Muscle layer of colon (tissue), 2 donors: ENCODE measurements around the gene SMCO3.
A peak's percentile ranks its signal among the peaks of the same experiment; 100 is the strongest.

Experiments used
- H3K27ac ChIP-seq: one replicate; pipeline ENCODE4 v1.7.0; 2013; ENCODE audit warnings: low read depth, mild to moderate bottlenecking, low read length, moderate library complexity
- H3K27me3 ChIP-seq, 2 donors: one replicate each; pipeline ENCODE4 v1.7.0; 2013; ENCODE audit warnings: low read length in 2 of 2, mild to moderate bottlenecking in 2 of 2; ENCODE audit not compliant: insufficient read depth in 2 of 2, control insufficient read depth in 1 of 2
- H3K36me3 ChIP-seq: one replicate; pipeline ENCODE4 v1.7.0; 2013; ENCODE audit warnings: mild to moderate bottlenecking, low read length; ENCODE audit not compliant: insufficient read depth
- H3K4me1 ChIP-seq: one replicate; pipeline ENCODE4 v1.7.0; 2013; ENCODE audit warnings: mild to moderate bottlenecking, low read length; ENCODE audit not compliant: insufficient read depth
- H3K4me3 ChIP-seq, 2 donors: one replicate each; pipeline ENCODE4 v1.7.0; 2013; ENCODE audit warnings: low read length in 2 of 2, low read depth in 1 of 2, mild to moderate bottlenecking in 1 of 2, moderate library complexity in 1 of 2
- H3K9ac ChIP-seq: one replicate; pipeline ENCODE4 v1.7.0; 2013; ENCODE audit warnings: low read length
- H3K9me3 ChIP-seq: one replicate; pipeline ENCODE4 v1.7.0; 2013; ENCODE audit warnings: mild to moderate bottlenecking, low read length
- donor health status: abdominal sarcoma.
- donor health status: Adenocarcinoma of cecum.

The SMCO3 gene

DNA sequence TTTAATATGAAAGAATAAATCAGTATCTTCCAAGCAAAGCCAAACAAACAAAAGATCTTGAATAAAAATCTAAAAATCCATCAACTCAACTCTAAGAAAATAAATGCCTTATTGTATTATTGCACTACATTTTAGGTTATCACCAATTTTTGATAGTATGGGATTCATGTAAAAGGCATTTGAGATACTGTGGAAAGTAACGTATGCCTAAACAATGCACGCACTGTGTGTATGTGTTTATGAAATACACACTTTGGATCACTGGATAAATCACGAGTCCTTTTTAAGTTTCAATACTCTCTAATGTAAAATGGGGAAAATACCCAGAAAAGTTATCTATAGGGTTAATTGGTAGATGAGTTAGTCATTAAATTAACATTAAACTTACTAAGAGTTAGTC is 28.4 kb downstream of the SMCO3 start:
- Histone ChIP-seq H3K4me3 (no peak overlapping the region), H3K36me3 (peaks cover 44% of the 10 kb centered on the region), H3K4me1 (no peaks in the 10 kb centered on the region), H3K9me3 (no peaks in the 10 kb centered on the region), H3K9ac (no peak overlapping the region), H3K27me3 (no peaks in the 10 kb centered on the region), H3K27ac (no peak overlapping the region)

DNA sequence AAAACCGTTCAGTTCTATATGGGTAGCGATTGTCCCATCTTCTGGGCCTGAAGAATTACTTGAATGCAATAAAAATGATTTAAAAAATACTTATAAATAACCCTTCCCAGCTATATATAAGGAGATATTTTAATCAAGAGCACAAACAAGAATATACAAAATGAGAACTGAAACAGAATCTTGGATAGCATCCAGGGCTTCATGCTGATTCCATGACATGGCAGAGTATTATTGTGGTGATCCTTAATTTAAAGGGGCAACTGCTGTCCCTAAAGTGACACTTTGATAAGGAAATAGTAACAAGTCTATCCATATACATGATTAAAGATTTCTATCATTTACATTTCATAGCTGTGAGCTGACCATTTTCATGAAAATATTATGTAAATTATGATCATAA is 29.5 kb downstream of the SMCO3 start:
- H3K36me3 ChIP-seq = peaks cover 33% of the 10 kb centered on the region
- no peaks in the 10 kb centered on the region for H3K9me3 ChIP-seq
- H3K27ac ChIP-seq = no peak overlapping the region
- no peak overlapping the region for H3K4me3 ChIP-seq
- no peak overlapping the region for H3K9ac ChIP-seq
- H3K4me1 ChIP-seq = no peaks in the 10 kb centered on the region
- no peaks in the 10 kb centered on the region for H3K27me3 ChIP-seq

- H3K9me3 ChIP-seq = no peaks in the 10 kb centered on the region
- no peak overlapping the region for H3K9ac ChIP-seq
- no peak overlapping the region for H3K27ac ChIP-seq
- H3K4me3 ChIP-seq = no peak overlapping the region
- H3K36me3 ChIP-seq = peaks cover 18% of the 10 kb centered on the region
- no peaks in the 10 kb centered on the region for H3K4me1 ChIP-seq
- no peaks in the 10 kb centered on the region for H3K27me3 ChIP-seq
These were observed 31.2 kb downstream of the SMCO3 start for GRCh38 chr12:14782756-14783155.

DNA sequence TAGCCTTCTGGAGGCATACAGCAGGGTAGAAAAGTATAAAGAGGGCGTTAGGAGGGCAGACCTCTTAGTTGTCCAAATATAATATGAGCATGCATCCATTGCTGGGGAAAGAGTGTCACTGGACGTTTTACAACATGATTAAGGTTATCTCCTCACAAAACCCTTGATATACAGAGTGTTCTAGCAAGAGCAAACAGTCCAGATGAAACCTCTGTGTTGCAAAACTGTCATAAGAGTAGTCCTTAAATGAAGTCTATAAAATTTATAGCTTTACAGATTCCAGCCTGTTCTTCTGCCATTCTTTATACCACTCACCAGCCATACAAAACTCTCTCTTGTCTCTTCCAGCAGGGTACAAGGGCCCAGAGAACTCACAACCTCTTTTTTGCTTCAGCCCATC is 32.4 kb downstream of the SMCO3 start:
- Histone ChIP-seq H3K4me3 (no peak overlapping the region), H3K9ac (no peak overlapping the region), H3K36me3 (peaks cover 6% of the 10 kb centered on the region), H3K27me3 (no peaks in the 10 kb centered on the region), H3K9me3 (no peaks in the 10 kb centered on the region), H3K4me1 (peaks cover 4% of the 10 kb centered on the region), H3K27ac (no peak overlapping the region)

DNA sequence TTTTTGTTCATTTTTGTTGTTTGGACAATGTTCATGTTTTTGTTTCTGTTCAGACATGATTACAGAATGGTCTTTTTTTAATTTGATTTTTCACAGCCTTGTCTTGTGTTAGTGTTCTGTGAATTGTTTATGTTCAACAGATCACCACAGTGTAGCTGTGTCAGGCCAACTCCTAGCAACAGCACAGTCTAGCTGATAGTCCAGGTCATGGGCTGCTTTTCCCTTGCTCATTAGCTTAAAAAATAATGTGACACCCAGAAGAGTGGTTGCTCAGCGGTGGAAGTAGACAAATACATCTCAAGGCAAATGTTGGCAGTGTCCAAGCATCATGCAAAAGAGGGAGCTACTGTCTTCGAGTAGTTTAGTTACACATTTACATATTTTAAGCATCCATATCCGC is 33.1 kb downstream of the SMCO3 start:
- no peak overlapping the region for H3K4me3 ChIP-seq
- H3K9me3 ChIP-seq = no peaks in the 10 kb centered on the region
- H3K27ac ChIP-seq = no peak overlapping the region
- H3K4me1 ChIP-seq = peaks cover 11% of the 10 kb centered on the region
- no peaks in the 10 kb centered on the region for H3K27me3 ChIP-seq
- peaks cover 4% of the 10 kb centered on the region for H3K36me3 ChIP-seq
- H3K9ac ChIP-seq = no peak overlapping the region

DNA sequence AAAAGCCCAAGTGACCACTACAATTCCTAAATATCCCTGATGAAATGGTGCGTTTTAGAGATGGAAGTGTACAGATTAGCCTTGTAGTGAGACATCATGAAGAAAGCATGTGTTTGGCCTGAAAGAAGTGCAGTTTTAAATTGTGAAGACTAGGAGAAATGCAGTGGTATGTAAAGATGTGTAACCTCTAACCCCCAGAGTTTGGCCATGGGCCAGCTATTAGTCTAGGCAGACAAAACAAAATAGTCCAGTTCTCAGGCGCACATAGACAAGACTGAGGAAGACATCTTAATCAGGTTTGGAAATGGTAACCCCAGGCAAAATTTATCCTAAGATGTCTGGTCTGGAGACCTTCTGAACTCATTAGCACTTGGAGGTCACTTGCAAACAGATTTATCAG is 34.1 kb downstream of the SMCO3 start:
- Histone ChIP-seq H3K4me1 (peaks cover 16% of the 10 kb centered on the region), H3K36me3 (no peaks in the 10 kb centered on the region), H3K9ac (no peak overlapping the region), H3K9me3 (no peaks in the 10 kb centered on the region), H3K4me3 (no peak overlapping the region), H3K27ac (no peak overlapping the region), H3K27me3 (no peaks in the 10 kb centered on the region)

DNA sequence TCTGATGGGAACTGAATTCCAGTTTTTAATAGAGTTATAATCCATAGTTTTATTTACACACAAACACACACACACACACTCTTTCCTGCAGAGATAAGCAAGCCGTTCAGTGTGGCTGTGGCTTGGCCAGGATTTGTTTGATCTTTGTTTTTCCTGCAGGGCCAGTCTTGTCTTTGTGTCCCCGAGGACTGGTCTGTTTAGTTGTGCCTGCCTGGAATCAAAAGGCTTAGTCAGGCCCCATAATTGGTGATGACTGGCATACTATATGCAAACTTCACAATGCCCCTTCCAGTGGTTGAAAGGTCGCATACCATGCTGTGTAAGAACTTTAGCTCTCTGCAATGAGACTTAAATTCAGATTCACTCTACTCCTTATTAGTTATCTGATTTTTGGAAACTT is 36.7 kb downstream of the SMCO3 start:
- Histone ChIP-seq H3K4me3 (no peak overlapping the region), H3K27ac (no peak overlapping the region), H3K36me3 (no peaks in the 10 kb centered on the region), H3K9me3 (no peaks in the 10 kb centered on the region), H3K27me3 (no peaks in the 10 kb centered on the region), H3K4me1 (peaks cover 16% of the 10 kb centered on the region), H3K9ac (no peak overlapping the region)

- no peak overlapping the region for H3K4me3 ChIP-seq
- no peak overlapping the region for H3K9ac ChIP-seq
- no peaks in the 10 kb centered on the region for H3K36me3 ChIP-seq
- H3K27ac ChIP-seq = no peak overlapping the region
- peaks cover 20% of the 10 kb centered on the region for H3K4me1 ChIP-seq
- no peaks in the 10 kb centered on the region for H3K27me3 ChIP-seq
- no peaks in the 10 kb centered on the region for H3K9me3 ChIP-seq
These were observed 37.6 kb downstream of the SMCO3 start for GRCh38 chr12:14776236-14776961.

DNA sequence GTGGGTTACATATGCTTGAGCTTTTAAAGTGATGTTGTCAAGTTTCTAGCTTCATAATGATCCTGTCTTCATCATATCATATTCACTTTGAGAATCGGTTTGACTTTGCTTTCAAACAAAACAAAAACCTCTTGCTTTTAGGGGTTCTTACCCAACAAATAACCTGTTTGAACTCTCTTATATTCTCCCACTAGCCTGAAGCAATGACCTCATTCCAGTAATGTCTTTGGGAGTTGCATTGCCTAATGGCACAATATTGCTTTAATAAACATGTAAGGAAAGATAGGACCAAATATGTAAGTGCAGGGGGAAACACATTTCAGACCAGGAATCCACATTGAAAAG is 38.4 kb downstream of the SMCO3 start:
- Histone ChIP-seq H3K9me3 (no peaks in the 10 kb centered on the region), H3K4me1 (peaks cover 20% of the 10 kb centered on the region), H3K27me3 (no peaks in the 10 kb centered on the region), H3K9ac (peak overlapping the region; percentile 86), H3K27ac (peak overlapping the region; percentile 93), H3K4me3 (peak overlapping the region; percentile 85 to 92), H3K36me3 (no peaks in the 10 kb centered on the region)

GRCh38 chr12:14774906-14775635 is 38.9 kb downstream of the SMCO3 start:
- Histone ChIP-seq H3K4me1 (peaks cover 20% of the 10 kb centered on the region), H3K9ac (peak overlapping the region; percentile 86), H3K36me3 (no peaks in the 10 kb centered on the region), H3K9me3 (no peaks in the 10 kb centered on the region), H3K27me3 (no peaks in the 10 kb centered on the region), H3K27ac (peak overlapping the region; percentile 93), H3K4me3 (peak overlapping the region; percentile 85 to 92)

DNA sequence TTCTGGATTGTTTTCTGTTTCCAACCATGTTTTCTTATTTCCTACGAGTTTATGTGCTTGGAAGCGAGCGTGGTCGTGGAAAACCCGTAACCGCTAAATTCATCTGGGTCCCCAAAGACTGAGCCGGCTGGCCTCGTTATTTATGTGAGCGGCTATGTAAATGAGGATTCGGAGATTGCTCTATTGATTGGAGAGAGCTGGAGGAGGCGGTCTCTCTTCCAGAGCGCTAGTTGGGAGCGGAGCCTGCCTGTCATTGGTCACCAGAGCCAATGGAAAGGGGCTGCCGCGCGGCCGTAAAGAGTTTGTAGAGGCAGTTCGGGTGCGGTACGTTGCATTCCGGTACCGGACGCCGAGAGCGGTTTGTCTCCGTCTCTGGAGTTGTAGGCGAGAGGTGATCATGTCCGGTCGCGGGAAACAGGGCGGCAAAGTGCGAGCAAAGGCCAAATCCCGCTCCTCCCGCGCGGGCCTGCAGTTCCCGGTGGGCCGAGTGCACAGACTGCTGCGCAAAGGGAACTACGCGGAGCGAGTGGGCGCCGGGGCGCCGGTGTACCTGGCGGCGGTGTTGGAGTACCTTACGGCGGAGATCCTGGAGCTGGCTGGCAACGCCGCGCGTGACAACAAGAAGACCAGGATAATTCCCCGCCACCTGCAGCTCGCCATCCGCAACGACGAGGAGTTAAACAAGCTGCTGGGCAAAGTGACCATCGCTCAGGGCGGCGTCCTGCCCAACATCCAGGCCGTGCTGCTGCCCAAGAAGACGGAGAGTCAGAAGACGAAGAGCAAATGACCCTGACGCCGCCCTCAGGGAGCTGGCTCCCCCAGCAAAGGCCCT is 39.7 kb downstream of the SMCO3 start:
- no peaks in the 10 kb centered on the region for H3K36me3 ChIP-seq
- H3K27me3 ChIP-seq = no peaks in the 10 kb centered on the region
- H3K4me1 ChIP-seq = peaks cover 21% of the 10 kb centered on the region
- H3K27ac ChIP-seq = peak overlapping the region; percentile 93
- H3K9ac ChIP-seq = peak overlapping the region; percentile 86
- peak overlapping the region; percentile 85 to 92 for H3K4me3 ChIP-seq
- H3K9me3 ChIP-seq = no peaks in the 10 kb centered on the region
